ENCODE results near the gene ARHGAP21.

Gene ARHGAP21

GRCh38 chr10:24551161-24551560 lies 172.5 kb downstream of the ARHGAP21 start:
- Mint-ChIP-seq H3K27me3 (peaks cover 25% of the 10 kb centered on the region), H3K4me3 (no peak overlapping the region)
- ATAC-seq (replicated peaks; ENCODE audit: extremely low read depth, poor library complexity, severe bottlenecking) = no peak

DNA sequence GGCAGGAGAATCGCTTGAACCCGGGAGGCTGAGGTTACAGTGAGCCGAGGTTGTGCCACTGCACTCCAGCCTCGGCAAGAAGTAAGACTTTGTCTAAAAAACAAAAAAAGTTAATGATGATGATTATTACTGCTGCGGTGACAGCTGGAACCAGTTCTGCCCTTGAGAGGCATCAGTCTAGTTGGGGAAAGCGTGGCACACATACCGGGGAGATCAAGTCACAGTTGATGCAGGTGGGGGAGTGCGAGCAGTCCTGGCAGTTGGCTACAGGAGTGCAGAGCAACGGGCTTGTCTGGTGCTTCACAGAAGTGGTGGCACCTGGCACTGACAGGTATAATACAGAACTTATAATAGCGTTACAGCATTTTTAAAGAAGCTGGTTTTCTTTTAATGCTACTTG lies 173.0 kb downstream of the ARHGAP21 start:
- DNase-seq (ENCODE audit: low spot score in 2 of 2) (no peak), ATAC-seq (replicated peaks; ENCODE audit: extremely low read depth, poor library complexity, severe bottlenecking) (no peak)
- H3K27ac Mint-ChIP-seq (ENCODE audit: low read depth) = no peak overlapping the region
- no peak overlapping the region for H3K4me3 Mint-ChIP-seq
- H3K4me1 Mint-ChIP-seq = no peaks in the 10 kb centered on the region
- no peaks in the 10 kb centered on the region for H3K9me3 Mint-ChIP-seq
- H3K27me3 Mint-ChIP-seq = peaks cover 23% of the 10 kb centered on the region
- H3K36me3 Mint-ChIP-seq (ENCODE audit: insufficient read depth) = no peaks in the 10 kb centered on the region

More at GRCh38 chr10:24551161-24551560, 172.5 kb downstream of the ARHGAP21 start:
- Mint-ChIP-seq H3K9me3 (no peaks in the 10 kb centered on the region), H3K4me1 (no peaks in the 10 kb centered on the region), H3K36me3 (ENCODE audit: insufficient read depth) (no peaks in the 10 kb centered on the region), H3K27ac (ENCODE audit: low read depth) (no peak overlapping the region)
- DNase-seq (ENCODE audit: low spot score in 2 of 2) = no peak

GRCh38 chr10:24545585-24545984 lies 178.1 kb downstream of the ARHGAP21 start:
- H3K9me3 Mint-ChIP-seq = no peaks in the 10 kb centered on the region
- H3K27ac Mint-ChIP-seq (ENCODE audit: low read depth) = no peak overlapping the region
- ATAC-seq (replicated peaks; ENCODE audit: extremely low read depth, poor library complexity, severe bottlenecking) (no peak), DNase-seq (ENCODE audit: low spot score in 2 of 2) (no peak)
- no peaks in the 10 kb centered on the region for H3K4me1 Mint-ChIP-seq
- no peak overlapping the region for H3K4me3 Mint-ChIP-seq
- H3K27me3 Mint-ChIP-seq = peaks cover 23% of the 10 kb centered on the region
- no peaks in the 10 kb centered on the region for H3K36me3 Mint-ChIP-seq (ENCODE audit: insufficient read depth)

- peaks cover 17% of the 10 kb centered on the region for H3K27me3 Mint-ChIP-seq
- no peaks in the 10 kb centered on the region for H3K36me3 Mint-ChIP-seq (ENCODE audit: insufficient read depth)
- H3K4me3 Mint-ChIP-seq = no peak overlapping the region
- no peaks in the 10 kb centered on the region for H3K9me3 Mint-ChIP-seq
- no peak overlapping the region for H3K27ac Mint-ChIP-seq (ENCODE audit: low read depth)
- H3K4me1 Mint-ChIP-seq = no peaks in the 10 kb centered on the region
- DNase-seq (ENCODE audit: low spot score in 2 of 2) = no peak
- ATAC-seq (replicated peaks; ENCODE audit: extremely low read depth, poor library complexity, severe bottlenecking) = no peak
Observed at GRCh38 chr10:24544776-24545175, 178.9 kb downstream of the ARHGAP21 start.

DNA sequence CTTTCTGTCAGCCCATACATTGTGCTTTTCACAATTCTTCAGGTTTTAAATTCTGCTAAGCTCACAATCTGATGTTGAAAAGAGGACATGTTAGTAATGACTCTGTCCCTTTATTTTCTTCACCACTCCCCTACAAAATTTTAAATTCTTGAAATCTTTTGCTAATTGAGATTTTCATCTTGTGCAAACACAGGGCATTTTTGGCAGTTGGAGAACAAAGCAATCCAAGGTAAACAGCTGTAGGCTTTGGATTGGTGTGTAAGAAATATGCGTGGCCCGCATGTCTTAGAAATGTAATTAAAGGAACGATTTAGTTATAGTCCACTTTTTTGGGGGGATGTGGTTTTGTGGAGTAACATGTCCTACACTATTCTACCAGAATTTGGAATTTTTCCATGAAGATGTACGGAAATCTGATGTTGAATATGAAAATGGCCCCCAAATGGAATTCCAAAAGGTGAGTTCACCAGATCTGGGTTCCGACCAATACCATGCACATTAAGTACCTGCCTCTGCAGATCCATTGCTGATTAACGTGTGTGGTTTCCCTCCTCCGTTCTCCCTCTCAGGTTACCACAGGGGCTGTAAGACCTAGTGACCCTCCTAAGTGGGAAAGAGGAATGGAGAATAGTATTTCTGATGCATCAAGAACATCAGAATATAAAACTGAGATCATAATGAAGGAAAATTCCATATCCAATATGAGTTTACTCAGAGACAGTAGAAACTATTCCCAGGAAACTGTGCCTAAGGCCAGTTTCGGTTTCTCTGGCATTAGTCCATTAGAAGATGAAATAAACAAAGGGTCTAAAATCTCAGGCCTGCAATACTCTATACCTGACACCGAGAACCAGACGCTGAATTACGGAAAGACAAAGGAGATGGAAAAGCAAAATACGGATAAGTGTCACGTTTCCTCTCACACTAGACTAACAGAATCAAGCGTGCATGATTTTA lies 181.1 kb downstream of the ARHGAP21 start:
- Mint-ChIP-seq H3K27me3 (peaks cover 11% of the 10 kb centered on the region), H3K27ac (ENCODE audit: low read depth) (no peak overlapping the region), H3K4me1 (no peaks in the 10 kb centered on the region), H3K4me3 (no peak overlapping the region), H3K36me3 (ENCODE audit: insufficient read depth) (no peaks in the 10 kb centered on the region), H3K9me3 (no peaks in the 10 kb centered on the region)
- DNase-seq (ENCODE audit: low spot score in 2 of 2) (no peak), ATAC-seq (replicated peaks; ENCODE audit: extremely low read depth, poor library complexity, severe bottlenecking) (no peak)

DNA sequence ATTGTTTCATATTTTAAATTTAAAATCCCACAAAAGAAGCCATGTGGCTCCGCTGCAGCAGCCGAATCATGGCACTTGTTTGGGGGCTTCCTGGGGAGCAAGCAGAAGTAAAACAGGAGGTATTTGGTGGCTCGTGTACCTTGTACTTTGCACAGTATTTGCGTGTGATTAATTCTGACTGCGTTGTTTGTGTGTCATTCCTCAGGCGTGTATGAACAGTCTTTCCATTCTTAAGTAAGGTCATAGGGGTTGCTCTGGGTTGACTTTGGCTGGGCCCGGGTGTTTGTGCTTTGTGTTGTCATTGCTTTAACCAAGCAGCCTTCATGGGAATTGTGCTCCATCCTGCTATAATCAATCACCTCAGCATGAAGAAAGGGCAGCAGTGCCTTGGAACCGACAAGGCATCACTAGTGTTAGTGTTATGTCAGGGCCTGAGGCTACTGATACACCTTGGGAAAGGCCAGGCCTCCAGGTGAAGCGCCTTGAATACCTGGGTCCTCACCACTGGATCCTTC lies 182.4 kb downstream of the ARHGAP21 start:
- Mint-ChIP-seq H3K36me3 (ENCODE audit: insufficient read depth) (no peaks in the 10 kb centered on the region), H3K27me3 (peaks cover 11% of the 10 kb centered on the region), H3K4me1 (no peaks in the 10 kb centered on the region), H3K27ac (ENCODE audit: low read depth) (no peak overlapping the region), H3K4me3 (no peak overlapping the region), H3K9me3 (no peaks in the 10 kb centered on the region)
- ATAC-seq (replicated peaks; ENCODE audit: extremely low read depth, poor library complexity, severe bottlenecking) (no peak), DNase-seq (ENCODE audit: low spot score in 2 of 2) (no peak)

GRCh38 chr10:24536636-24537035 lies 187.1 kb downstream of the ARHGAP21 start:
- Mint-ChIP-seq H3K4me3 (no peak overlapping the region), H3K27ac (ENCODE audit: low read depth) (no peak overlapping the region), H3K36me3 (ENCODE audit: insufficient read depth) (no peaks in the 10 kb centered on the region), H3K4me1 (no peaks in the 10 kb centered on the region), H3K9me3 (peaks cover 5% of the 10 kb centered on the region), H3K27me3 (peaks cover 37% of the 10 kb centered on the region)
- ATAC-seq (replicated peaks; ENCODE audit: extremely low read depth, poor library complexity, severe bottlenecking) = no peak
- no peak for DNase-seq (ENCODE audit: low spot score in 2 of 2)

- no peak overlapping the region for H3K4me3 Mint-ChIP-seq
- H3K4me1 Mint-ChIP-seq = no peaks in the 10 kb centered on the region
- peaks cover 5% of the 10 kb centered on the region for H3K9me3 Mint-ChIP-seq
- DNase-seq (ENCODE audit: low spot score in 2 of 2) (no peak), ATAC-seq (replicated peaks; ENCODE audit: extremely low read depth, poor library complexity, severe bottlenecking) (no peak)
- no peak overlapping the region for H3K27ac Mint-ChIP-seq (ENCODE audit: low read depth)
- peaks cover 62% of the 10 kb centered on the region for H3K27me3 Mint-ChIP-seq
- H3K36me3 Mint-ChIP-seq (ENCODE audit: insufficient read depth) = no peaks in the 10 kb centered on the region
Observed at GRCh38 chr10:24533981-24534380, 189.7 kb downstream of the ARHGAP21 start.

All from central memory CD8-positive, alpha-beta T cell (primary cell).